ENCODE results near the gene TNFRSF14.

Gene TNFRSF14

GRCh38 chr1:2593251-2593878, 37.2 kb downstream of the TNFRSF14 start:
- CTCF ChIA-PET, result no interaction called here
- Mint-ChIP-seq H3K4me1 (peaks cover 10% of the 10 kb centered on the region), H3K27me3 (peaks cover 15% of the 10 kb centered on the region), H3K9me3 (no peaks in the 10 kb centered on the region), H3K27ac (no peak overlapping the region), H3K36me3 (peaks cover 4% of the 10 kb centered on the region), H3K4me3 (no peak overlapping the region)
- DNase-seq, result peak; percentile 17

DNA sequence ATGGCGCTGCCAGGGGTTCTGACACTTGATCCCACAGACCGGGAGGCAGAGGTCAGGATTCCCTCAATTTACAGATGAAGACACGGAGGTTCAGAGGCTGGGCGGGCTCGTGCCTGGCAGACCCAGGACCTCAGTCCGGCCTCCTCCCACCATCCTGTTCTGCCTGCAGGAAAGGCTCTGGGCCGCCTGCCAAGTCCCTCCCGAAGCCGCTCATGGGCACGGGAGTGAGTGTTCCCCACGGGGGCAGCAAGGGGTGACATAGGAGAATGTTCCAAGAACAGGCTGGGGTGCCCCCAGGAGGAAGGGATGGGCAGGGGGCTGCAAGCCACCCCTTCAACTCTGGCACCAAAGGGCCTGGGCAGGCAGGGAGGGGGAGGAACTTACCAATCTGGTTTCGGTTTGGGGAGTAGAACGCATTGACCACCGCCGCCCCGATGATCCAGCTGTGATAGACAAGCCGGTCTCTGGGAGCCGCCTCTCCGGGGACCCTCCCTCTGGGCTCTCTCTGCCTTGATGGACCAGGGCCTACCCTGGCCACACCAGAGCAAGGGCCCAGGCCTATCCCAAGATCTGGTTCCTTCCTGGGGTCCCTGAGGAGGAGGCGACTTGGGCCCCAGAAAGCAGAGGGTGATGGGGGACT, 38.0 kb downstream of the TNFRSF14 start:
- CTCF ChIA-PET, result no interaction called here
- Mint-ChIP-seq H3K4me3 (no peak overlapping the region), H3K36me3 (peaks cover 4% of the 10 kb centered on the region), H3K27me3 (peaks cover 19% of the 10 kb centered on the region), H3K9me3 (no peaks in the 10 kb centered on the region), H3K4me1 (peaks cover 8% of the 10 kb centered on the region), H3K27ac (no peak overlapping the region)
- peak; percentile 16 for DNase-seq

GRCh38 chr1:2594641-2595131, 38.5 kb downstream of the TNFRSF14 start:
- no peaks in the 10 kb centered on the region for H3K9me3 Mint-ChIP-seq
- CTCF ChIA-PET, result no interaction called here
- no peak overlapping the region for H3K4me3 Mint-ChIP-seq
- peak; percentile 15 for DNase-seq
- H3K4me1 Mint-ChIP-seq, result peaks cover 8% of the 10 kb centered on the region
- H3K27me3 Mint-ChIP-seq, result peaks cover 19% of the 10 kb centered on the region
- no peaks in the 10 kb centered on the region for H3K36me3 Mint-ChIP-seq
- H3K27ac Mint-ChIP-seq, result no peak overlapping the region

DNA sequence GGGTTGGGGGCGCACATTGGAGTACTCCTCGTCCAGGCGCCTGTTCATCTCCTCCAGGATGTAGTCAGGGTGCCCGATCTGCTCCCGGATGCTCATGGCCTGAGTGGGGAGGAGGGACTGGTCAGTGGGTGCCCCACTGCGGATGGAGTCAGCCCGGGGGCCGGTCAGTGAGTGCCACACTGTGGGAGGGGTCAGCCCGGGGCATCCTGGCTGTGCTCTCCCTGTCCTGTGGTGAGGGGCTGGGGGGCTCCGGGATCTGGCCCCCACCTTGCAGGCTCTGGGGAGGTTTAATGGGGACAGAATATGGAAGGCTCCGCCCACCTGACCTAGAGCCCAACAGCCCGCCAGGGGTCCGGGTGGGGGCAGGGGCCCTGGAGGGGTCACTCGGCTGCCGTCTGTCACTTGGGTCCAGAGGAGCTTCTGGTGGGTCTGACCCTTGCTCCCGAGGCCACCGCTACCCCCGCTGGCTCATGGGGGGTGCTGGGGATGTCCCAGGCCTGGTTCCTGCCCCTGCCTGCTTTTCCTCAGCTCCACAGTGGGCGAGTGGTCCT, 39.2 kb downstream of the TNFRSF14 start:
- DNase-seq, result peak; percentile 19
- Mint-ChIP-seq H3K36me3 (no peaks in the 10 kb centered on the region), H3K27ac (no peak overlapping the region), H3K4me3 (no peak overlapping the region), H3K4me1 (peaks cover 8% of the 10 kb centered on the region), H3K9me3 (no peaks in the 10 kb centered on the region), H3K27me3 (peaks cover 19% of the 10 kb centered on the region)
- CTCF ChIA-PET, result no interaction called here

DNA sequence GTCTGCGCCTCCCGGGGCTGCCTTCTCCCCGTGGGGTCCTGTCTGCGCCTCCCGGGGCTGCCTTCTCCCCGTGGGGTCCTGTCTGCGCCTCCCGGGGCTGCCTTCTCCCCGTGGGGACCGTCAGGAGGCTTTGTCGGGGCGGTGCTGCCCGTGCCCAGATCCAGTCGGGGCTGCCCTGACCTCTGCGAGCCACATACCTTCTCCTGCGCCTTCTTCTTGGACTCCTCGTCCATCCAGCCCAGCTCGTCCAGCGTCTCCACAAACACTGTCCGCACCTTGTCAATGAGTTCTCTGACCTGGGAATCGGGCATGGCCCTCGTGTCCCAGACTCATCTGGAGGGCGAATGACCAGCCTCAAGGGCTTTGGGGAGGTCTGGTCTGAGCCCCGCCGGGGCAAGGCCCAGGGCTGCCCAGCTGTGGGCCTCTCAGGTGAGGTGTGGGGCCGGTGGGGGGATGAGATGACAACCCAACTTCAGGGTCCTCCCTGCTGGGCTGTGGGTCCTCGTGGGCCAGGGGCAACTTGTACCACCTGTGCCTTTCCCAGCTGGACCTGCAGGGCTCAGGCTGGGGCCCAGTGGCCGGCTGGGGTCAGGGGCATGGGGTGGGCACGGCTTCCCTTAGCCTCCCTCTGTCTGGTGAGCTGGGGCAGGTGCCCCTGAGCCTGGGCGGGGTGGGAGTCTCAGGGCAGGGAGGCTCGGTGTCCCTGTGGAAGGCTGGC, 39.8 kb downstream of the TNFRSF14 start:
- Mint-ChIP-seq H3K4me3 (no peak overlapping the region), H3K4me1 (peaks cover 8% of the 10 kb centered on the region), H3K9me3 (no peaks in the 10 kb centered on the region), H3K36me3 (no peaks in the 10 kb centered on the region), H3K27me3 (peaks cover 19% of the 10 kb centered on the region), H3K27ac (peak overlapping the region; percentile 63)
- CTCF ChIA-PET, result no interaction called here
- DNase-seq, result peak; percentile 16

DNA sequence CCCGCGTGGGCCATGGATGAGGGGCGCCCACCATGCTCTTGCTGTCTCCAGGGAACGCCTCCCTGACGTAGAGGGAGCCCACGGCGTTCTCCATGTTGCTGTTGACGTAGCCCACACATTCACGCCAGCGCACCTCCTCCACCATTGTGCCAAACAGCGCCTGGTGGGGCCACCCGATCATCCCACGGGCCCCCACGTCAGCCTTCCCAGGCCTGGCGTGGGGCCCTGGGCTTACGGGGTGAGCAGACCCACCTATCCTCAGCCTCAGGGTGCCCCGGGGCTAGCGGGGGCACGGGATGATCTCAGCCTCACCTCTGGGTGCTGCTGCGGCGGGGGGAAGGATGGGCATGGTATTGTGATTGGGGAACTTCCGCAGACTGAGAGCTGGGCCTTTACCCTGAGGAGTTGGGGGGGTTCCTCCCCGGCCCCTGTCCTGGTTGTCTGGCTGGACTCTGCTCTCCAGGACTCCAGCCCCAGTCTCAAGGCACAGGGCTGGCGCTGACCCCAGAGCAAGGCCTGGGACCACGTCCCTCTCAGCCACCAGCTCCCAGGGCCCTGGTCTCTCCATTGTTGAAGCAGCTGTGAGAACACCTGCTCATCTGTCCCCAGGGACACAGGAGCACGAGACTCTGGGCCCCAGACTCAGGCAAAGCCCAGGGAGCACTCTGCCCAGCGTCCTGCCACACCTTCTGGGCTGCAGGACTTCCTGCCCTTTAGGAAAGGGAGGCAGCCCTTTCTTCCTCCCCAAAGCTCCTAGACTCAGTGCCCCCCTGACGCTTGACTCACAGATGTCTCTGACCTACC, 40.6 kb downstream of the TNFRSF14 start:
- Mint-ChIP-seq H3K4me3 (no peak overlapping the region), H3K36me3 (no peaks in the 10 kb centered on the region), H3K27ac (no peak overlapping the region), H3K4me1 (peaks cover 7% of the 10 kb centered on the region), H3K9me3 (no peaks in the 10 kb centered on the region), H3K27me3 (peaks cover 19% of the 10 kb centered on the region)
- peak; percentile 13 for DNase-seq
- CTCF ChIA-PET, result no interaction called here

DNA sequence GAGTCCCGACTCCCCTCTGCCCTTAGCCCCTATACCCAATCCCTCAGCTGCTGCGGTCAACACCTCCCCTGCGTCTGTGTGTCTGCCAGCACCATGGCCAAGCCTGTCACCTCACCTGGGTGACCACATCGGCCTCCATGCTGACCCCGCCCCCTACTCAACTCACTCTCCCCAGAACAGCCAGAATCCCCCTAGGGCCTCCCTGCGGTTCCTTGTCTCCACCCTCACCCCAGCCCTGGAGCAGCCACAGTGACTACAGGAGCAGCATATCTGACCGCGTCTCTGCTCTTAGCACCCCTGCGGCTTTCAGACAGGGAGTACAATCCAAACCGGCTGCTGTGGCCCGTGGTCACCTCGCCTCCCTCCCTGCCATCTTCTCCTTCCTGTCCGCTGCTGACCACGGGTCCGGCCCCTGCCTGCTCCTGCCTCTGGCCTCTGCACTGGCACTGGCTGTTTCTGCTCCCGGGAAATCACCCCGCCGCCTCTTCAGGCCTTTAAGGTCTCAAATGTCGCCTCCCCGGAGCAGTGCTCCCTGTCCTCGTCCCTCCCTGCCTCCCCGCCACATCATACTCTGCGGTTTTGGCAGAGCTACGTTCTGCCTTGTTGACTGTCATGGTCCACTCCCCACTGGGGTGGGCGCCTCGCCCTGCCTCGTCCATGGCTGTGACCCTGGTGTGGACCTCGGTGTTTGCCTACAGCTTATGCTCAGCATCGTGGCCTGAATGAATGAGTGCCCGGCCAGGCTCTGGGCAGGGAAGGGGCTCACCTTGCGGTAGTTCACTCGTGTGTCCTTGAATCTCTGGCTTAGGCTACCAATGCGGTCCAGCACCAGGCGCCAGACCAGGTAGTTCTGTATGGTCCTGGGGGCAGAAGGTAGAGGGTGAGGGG, 41.5 kb downstream of the TNFRSF14 start:
- H3K36me3 Mint-ChIP-seq, result no peaks in the 10 kb centered on the region
- H3K4me3 Mint-ChIP-seq, result no peak overlapping the region
- CTCF ChIA-PET, result no interaction called here
- DNase-seq, result peak; percentile 17
- H3K9me3 Mint-ChIP-seq, result no peaks in the 10 kb centered on the region
- peaks cover 29% of the 10 kb centered on the region for H3K27me3 Mint-ChIP-seq
- peaks cover 4% of the 10 kb centered on the region for H3K4me1 Mint-ChIP-seq
- H3K27ac Mint-ChIP-seq, result peak overlapping the region; percentile 11

DNA sequence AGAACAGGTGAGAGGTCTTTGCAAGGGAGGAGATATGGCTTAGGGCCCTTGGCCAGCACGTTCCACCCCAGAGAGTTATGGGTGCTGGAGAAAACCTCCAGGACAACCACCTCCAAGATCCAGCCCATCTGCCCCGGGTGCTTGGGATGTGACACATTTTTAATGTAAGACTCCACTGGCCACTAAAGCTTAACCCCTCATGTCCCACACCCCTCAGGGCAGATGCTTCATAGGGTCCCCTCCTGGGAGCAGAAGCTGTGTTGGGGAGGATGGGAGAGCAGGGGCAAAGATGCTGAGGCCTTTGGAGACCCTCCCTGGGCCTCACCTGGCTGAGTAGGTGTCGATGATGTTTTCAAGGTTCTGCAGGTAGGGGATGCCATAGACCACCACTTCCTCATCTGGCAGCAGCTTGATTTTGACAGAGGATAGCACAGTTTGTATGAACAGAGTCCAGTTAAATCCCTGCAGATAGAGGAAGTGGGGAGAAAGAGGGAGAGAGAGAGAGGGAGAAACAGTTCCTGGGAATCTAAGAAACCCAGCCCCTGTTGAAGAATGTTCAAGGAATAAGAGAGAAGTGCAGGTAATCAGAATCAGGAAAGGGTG, 42.3 kb downstream of the TNFRSF14 start:
- Mint-ChIP-seq H3K27ac (no peak overlapping the region), H3K36me3 (no peaks in the 10 kb centered on the region), H3K27me3 (peaks cover 31% of the 10 kb centered on the region), H3K4me1 (no peaks in the 10 kb centered on the region), H3K4me3 (no peak overlapping the region), H3K9me3 (no peaks in the 10 kb centered on the region)
- CTCF ChIA-PET, result no interaction called here
- no peak for DNase-seq

- Mint-ChIP-seq H3K27ac (no peak overlapping the region), H3K36me3 (no peaks in the 10 kb centered on the region), H3K4me3 (no peak overlapping the region), H3K27me3 (peaks cover 28% of the 10 kb centered on the region), H3K9me3 (no peaks in the 10 kb centered on the region), H3K4me1 (no peaks in the 10 kb centered on the region)
- CTCF ChIA-PET, result no interaction called here
- DNase-seq, result peak; percentile 5
Observed at GRCh38 chr1:2601721-2602303, 45.6 kb downstream of the TNFRSF14 start.

GRCh38 chr1:2602311-2602835, 46.2 kb downstream of the TNFRSF14 start:
- no peaks in the 10 kb centered on the region for H3K36me3 Mint-ChIP-seq
- H3K27ac Mint-ChIP-seq, result no peak overlapping the region
- CTCF ChIA-PET, result no interaction called here
- DNase-seq, result peak; percentile 18
- no peaks in the 10 kb centered on the region for H3K4me1 Mint-ChIP-seq
- H3K27me3 Mint-ChIP-seq, result peaks cover 24% of the 10 kb centered on the region
- no peaks in the 10 kb centered on the region for H3K9me3 Mint-ChIP-seq
- H3K4me3 Mint-ChIP-seq, result no peak overlapping the region

DNA sequence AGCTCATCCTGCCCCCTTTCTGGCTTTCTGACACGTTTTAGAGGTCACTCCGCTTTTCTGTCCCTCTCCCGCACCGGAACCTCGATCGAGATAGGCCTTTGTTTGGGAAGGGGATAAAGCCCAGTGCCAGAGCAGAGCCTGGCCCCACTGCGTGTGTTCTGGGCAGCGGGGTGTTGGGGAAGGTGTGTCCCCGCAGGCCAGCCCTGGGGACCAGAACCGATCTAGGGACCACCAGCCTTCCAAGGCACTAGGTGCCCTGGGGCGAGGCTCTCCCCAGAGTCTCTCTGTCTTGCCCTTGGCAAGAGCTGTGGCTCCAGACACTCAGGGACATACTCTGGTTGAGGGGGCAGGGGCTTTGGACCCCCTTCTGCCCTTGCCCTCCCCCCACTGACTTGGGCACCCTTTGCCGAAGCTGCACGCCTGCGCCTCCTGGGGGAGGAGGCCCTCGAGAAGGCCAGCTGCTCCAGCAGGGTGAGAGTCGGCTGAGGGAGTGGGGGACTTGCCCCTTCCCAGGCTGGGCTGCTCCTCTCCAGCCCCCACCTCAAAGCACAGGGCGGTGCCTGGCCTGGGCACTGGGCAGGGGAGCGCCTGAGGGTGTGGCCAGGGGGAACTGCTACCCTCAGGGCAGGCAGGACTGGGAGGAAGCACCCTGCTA, 46.8 kb downstream of the TNFRSF14 start:
- Mint-ChIP-seq H3K4me3 (no peak overlapping the region), H3K4me1 (no peaks in the 10 kb centered on the region), H3K27me3 (peaks cover 20% of the 10 kb centered on the region), H3K36me3 (no peaks in the 10 kb centered on the region), H3K27ac (no peak overlapping the region), H3K9me3 (no peaks in the 10 kb centered on the region)
- DNase-seq, result peak; percentile 11
- CTCF ChIA-PET, result no interaction called here

- no peaks in the 10 kb centered on the region for H3K36me3 Mint-ChIP-seq
- CTCF ChIA-PET, result no interaction called here
- no peaks in the 10 kb centered on the region for H3K4me1 Mint-ChIP-seq
- DNase-seq, result peak; percentile 14
- no peak overlapping the region for H3K4me3 Mint-ChIP-seq
- H3K27ac Mint-ChIP-seq, result no peak overlapping the region
- peaks cover 14% of the 10 kb centered on the region for H3K27me3 Mint-ChIP-seq
- peaks cover 4% of the 10 kb centered on the region for H3K9me3 Mint-ChIP-seq
Observed at GRCh38 chr1:2603521-2604155, 47.5 kb downstream of the TNFRSF14 start.
